Mammary epithelial cell (primary cell): Measurements from ENCODE around the gene METAP1D.

ENCODE experiments used
- CTCF ChIP-seq, 2 donors: IDR thresholded peaks in 1 of 2; conservative IDR thresholded peaks in 1 of 2; 2 replicates each; pipeline ENCODE4 v1.5.1; 2011 to 2012; ENCODE audit warnings: inconsistent platforms in 2 of 2, low read length in 2 of 2, mild to moderate bottlenecking in 2 of 2, control low read depth in 1 of 2, low read depth in 1 of 2; ENCODE audit not compliant: insufficient read depth in 1 of 2; ENCODE audit errors: extremely low read depth in 1 of 2
- EZH2 ChIP-seq: IDR thresholded peaks from 2 replicates; pipeline ENCODE4 v1.6.1; 2012; ENCODE audit warnings: low read length, inconsistent platforms, borderline replicate concordance

GRCh38 chr2:172092716-172093415 is 93.1 kb downstream of the METAP1D start:
- TF ChIP-seq CTCF (conservative IDR thresholded peaks at IDR 0.05 in 1 of 2, IDR thresholded peaks at IDR 0.05 in 1 of 2; ENCODE audit: extremely low read depth in 1 of 2, insufficient read depth in 1 of 2, low read depth in 1 of 2, low read length in 2 of 2) (no peak), EZH2 (no peak)
